ENCODE data around the gene CD36.
"Not testable (repeated sequence)": the region's sequence is repeated elsewhere in the genome, so short reads cannot be mapped to it uniquely, and the experiment has no call there.

Gene CD36

GRCh38 chr7:80656029-80656428 lies 17.6 kb downstream of the CD36 start:
- DNase-seq: no peak

DNA sequence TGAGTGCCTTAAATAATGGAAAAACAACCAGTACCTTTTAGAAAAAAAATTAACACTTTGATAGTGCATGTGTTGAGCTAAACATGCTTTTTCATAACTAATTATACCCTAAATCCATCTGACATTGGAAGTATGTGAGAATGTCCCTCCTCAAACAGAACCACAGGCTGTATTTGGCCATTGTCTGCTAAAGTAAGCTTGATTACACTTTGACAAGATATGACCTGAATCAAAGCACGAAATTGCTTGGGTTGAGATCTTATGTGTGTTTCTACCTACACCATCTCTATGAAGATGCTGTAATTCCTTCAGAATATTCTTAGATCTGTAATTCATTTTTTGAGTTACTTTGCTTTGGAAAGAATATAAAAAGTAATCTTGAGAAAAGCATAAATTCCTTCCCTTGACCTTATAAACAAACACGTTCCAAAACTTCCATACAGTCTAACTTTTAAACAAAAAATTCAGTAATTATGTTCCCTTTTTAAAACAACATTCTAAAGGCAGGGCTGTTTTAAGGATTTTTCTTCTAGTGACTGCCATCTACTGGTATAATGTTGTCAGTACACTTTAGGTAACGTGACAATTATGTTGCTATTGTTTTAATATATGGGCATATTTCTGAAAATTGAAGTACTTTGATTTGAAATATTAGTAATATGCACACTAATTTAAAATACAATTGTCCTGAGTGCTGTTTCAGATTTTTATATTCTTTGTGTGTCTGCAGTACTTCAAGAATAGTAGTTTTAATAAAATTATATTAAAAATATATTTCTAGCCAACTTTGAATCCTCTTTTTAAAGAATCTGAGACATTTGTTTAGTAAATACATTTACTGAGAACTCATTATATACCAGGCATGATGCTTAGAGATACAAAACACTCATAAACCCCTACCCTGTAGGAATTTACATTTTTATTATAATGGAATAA lies 20.9 kb downstream of the CD36 start:
- DNase-seq: peak; percentile 41

GRCh38 chr7:80660939-80661338 lies 22.5 kb downstream of the CD36 start:
- DNase-seq: no peak

DNA sequence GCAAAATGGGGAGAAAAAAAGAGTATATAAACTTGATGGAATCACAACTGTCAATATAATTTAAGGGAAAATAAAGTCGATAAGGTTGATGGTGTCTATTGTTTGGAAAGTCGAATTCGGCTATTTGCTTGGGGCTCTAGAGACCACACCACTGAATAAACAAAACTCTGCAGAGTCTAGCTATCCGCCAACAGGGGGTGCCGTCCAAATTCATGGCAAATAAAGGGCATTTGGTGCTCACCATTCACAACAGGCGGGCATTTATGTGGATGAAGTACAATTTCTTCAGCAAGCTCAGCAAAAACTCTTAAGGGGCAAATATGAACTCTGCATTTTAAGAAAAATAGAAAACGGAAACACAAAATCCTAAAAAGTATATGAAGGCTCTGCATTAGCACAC lies 23.3 kb downstream of the CD36 start:
- DNase-seq: no peak

DNA sequence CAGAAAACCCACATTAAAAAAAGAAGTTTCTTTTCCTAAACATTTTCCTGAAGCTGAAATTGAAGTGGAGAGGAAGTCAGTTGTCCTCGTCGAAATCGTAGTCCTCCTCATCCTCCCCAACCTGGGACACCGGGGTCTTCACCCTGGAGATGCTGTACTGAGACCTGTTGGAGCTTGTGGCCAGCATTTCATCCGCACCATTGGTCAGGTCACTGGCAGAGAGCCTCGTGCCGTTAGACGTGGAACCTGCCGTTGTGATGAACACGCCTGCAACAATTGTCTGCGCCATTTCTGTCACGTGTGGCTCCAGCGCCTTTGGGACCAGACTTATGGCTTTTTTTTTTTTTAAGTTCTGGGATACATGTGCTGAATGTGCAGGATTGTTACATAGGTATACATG lies 23.8 kb downstream of the CD36 start:
- no peak for DNase-seq

DNA sequence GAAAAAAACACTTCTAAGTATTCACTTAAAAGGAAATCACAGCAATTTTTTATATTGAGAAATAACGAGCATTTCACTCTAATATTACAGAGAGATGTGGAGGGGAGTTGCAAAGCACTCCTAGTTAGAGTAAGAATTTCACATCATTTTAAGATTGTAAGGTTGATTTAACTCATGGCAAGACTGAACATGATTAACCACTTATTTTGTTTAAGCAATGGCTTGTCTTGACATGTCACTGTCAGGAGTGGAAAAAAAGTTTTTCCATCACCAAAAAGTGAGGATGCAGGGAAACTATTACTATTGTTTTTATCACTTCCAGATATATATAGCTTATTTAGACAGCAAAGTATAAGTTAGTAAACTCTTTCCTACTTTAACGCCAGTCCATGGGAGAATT lies 27.1 kb downstream of the CD36 start:
- DNase-seq: no peak

DNA sequence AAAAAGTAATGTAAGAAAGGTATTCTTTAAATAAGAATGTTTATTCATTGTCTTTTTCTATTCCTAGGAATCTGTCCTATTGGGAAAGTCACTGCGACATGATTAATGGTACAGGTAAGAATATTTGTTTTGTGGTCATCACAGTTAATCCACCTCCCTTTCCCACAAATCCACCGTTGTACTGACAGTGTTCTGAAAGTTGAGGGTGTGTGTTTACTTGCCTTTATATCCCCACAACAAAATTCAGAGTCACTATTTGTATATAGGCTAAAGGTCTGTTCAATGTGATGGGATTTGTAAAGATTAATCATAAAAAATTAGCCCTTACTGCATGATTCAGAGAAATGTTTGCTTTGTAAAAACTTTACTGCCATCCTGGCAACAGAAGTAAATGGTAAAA lies 27.9 kb downstream of the CD36 start:
- DNase-seq: no peak

DNA sequence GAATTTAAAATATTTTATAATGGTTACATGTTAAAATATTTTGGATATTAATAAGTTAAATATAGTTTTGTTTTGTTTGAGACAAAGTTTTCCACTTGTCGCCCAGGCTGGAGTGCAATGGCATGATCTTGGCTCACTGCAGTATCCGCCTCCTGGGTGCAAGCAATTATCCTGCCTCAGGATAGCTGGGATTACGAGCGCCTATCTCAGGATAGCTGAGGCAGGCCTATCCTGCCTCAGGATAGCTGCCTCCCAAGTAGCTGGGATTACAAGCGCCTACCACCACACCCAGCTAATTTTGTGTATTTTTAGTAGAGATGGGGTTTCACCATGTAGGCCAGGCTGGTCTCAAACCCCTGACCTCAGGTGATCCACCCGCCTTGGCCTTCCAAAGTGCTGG lies 30.9 kb downstream of the CD36 start:
- not testable (repeated sequence) for DNase-seq

GRCh38 chr7:80671744-80672143 lies 33.3 kb downstream of the CD36 start:
- no peak for DNase-seq

DNA sequence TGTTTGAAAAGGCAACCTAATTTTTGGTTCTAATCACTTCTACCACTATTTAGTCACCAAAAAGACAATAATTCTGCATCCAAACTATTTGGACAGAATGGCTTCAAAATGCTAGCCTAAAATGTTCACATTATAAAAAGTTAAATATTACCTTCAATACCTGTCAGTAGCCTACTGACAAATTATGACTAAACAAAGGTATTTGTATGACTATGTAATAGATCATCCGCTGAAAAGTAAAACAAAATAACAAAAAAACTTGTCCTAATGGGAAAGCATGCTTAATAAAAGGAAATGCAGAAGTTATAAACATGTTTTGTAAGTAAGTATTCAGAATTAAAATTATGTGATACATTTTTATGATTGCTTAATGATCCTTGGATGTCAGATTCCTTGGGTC lies 36.6 kb downstream of the CD36 start:
- no peak for DNase-seq

DNA sequence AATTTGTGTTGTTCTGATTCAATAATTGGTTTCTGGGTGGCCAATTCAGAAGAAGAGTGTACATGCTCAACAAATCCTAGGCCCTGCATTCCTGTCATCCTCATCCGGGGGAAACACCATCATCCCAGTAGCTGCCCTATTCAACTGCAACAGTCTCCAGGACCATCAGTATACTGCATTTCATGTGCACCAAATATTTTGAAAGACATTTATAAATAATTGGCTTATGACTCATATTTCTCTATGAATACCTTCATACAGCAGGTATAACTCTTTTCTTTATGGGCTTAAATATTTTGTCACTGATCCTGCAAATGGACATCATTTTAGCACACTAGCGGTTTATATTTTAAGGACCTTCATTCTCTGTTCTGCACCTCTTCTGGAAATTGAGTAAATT lies 38.0 kb downstream of the CD36 start:
- DNase-seq: no peak

DNA sequence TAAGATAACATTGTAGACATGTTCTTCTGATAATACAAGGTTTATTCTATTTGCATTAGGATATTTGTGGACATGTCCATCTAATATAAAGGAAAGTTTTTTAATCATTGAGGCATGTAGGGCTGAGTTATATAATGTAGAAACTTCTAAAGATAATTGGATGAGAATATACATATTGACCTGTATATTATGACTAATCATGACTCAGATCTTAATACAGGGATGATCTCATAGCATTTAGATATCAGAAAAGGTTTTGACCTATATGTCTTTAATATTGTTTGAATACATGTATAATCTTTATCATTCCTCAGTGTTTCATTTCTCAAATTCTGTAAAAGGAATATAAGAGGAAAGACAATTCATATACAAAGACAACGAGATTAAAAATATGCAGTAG lies 39.2 kb downstream of the CD36 start:
- no peak for DNase-seq

GRCh38 chr7:80678707-80679106 lies 40.3 kb downstream of the CD36 start:
- DNase-seq: no peak

- DNase-seq: no peak
These were observed 41.8 kb downstream of the CD36 start for GRCh38 chr7:80679921-80680907.

- DNase-seq: no peak
These were observed 42.9 kb downstream of the CD36 start for GRCh38 chr7:80681272-80681885.

DNA sequence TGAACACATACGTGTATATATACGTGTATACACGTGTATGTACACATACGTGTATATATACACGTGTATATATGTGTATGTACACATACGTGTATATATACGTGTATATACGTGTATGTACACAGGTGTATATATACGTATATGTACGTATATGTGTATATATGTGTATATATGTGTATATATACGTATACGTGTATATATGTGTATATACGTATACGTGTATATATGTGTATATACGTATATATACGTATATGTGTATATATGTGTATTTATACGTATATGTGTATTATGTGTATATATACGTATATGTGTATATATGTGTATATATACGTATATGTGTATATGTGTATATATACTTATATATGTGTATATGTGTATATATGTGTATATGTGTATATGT lies 44.3 kb downstream of the CD36 start:
- no peak for DNase-seq

GRCh38 chr7:80686576-80686975 lies 48.1 kb downstream of the CD36 start:
- no peak for DNase-seq

DNA sequence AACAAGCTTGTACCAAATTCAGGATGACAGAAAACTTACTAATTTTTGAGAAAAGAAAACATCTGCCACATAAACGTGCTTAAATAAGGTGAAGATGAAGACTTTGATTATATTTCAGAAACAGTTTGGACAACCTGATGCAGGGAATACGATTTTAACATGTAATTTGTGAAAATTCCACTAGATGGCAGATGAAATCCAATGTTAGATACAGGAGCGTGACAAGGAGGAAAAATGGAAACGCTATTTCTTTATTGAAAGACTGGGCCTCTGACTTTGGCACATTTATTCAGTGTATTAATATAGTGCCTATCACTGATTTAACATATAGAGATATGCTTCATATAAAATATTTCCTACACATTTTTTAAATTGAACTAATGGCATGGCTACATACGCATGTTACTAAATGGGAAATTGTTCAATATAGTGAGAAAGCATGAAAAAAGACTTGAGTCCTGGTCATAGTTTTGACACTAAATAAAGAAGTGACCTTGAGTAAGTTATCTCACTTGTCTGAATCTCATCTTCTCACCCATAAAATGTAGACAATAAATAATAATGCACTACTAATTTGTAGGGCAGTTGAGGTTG lies 60.7 kb downstream of the CD36 start:
- peak; percentile 66 for DNase-seq

DNA sequence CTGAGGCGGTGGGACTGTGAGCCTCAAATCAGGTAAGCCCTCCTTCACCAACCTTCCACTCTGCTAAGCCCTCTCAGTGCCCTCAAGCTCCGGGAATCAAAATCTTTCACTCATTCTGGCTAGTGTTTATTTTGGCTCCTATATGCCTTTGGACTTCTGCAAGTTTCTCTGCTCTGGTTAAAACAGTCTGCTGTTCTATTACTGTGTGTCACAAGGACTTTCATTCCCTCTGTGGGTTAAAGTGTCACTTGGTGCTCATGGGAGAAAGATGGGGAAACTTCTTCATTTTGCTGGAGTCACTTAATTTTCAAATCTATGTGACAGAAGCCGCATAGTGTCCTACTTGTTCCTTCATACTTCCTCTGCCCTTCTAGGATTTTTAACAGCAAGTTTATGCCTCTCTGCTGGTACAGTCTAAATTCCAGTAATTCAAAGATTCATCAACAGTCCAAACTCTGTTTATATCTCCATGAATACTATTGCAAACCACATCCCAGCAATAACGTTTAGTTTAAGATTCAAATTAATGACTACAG lies 61.3 kb downstream of the CD36 start:
- no peak for DNase-seq

DNA sequence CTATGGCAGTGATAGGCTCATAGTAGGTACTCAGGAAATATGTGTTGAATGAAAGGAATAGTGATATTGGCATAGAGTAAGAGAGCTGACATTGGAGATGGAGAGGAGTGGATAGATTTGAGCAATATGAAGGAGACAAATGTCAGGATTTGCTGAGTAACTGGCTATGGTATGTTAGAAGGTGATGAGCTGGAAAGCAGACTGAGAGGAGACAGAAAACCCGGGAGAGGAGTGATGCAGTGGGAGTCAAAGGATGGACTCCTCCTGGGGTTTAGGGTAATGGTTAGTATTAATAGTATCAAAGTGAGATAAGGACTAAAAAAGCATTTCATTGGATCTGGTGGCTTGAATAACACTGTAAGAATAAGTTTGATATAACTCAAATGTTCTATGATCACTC lies 64.8 kb downstream of the CD36 start:
- no peak for DNase-seq

DNA sequence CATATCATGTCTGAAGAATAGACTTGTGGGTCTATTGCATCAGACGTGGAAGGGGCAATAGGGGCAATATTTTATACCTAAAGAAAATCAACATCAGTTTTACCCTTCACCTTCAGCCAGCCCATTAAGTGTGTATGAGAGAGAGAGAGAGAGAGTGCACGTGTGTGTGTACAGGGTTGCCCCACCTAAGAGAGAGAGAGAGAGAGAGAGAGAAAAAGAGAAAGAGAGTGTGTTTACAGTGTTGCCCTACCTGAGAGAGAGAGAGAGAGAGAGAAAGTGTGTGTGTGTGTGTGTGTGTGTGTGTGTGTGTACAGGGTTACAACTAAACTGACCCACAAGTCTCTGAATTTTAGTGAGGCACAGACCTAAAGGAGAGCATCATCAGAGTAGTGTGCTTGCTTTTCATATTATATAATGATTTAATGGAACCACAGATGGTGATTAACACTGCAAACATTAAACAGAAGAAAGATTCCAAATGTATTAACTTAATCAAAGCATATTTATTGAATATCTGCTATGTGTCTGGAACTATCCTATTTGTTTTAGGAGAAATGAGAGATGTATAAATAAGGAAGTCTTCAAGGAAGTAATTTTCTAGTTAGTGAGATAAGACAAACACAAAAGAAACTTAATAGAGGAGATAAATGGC lies 66.8 kb downstream of the CD36 start:
- DNase-seq: no peak

- DNase-seq: no peak
These were observed 68.9 kb downstream of the CD36 start for GRCh38 chr7:80707318-80707717.

All from NCI-H345 (cell line).